ENCODE measurements around the gene CREB5.
"Not testable (repeated sequence)": the region's sequence is repeated elsewhere in the genome, so short reads cannot be mapped to it uniquely, and the experiment has no call there.

The CREB5 gene

DNA sequence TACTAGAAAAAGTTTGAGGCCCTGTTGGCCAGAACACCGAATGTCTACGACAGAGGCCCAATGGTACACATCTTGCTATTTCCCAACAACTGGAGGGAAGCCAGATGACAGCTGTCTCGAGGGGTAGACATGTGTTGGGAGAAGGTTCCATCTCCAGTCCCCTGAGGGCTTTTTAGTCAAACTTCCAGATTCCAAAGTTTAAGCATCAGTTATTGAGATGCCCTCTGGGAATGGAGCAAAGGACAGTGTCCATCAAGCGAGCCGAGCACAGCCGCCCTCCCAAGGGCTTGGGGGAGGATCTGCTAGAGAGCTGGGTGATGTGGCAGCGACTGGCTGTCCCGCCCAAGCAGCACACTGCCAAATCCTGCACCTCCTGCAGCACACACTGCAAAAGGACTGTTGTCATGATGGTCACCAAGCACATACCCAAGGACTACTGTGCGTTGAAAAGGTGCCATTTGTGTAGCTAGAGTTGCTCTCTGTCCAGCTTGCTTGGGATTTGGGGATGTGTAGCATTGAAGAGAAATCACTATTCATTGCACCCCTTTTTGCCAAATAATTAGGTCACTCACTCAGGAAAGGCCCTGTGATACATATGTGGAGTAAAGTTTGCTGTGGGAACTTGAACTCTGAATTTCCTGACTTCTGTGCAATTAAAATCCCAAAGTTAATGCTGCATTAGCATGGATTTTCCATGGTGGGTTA, 381.2 kb downstream of the CREB5 start:
- DNase-seq: no peak

DNA sequence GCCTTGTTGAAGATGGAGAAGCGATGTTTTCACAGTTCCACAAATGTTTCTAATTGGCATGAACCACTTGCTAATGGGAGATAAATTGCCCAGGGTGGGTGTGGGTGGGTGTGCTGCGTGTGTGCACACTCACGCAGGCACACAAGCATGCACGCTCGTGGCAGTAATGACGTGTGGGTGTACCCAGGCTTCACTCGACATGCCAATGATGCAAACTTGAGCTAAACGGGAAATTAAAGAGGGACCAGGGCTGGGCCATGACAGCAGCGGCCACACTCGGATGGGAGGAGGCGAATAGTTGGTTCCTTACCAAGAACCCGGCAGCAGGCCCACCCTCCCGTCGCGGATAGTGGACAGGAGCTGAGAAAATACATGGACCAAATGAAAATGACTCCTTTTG, 386.0 kb downstream of the CREB5 start:
- no peak for DNase-seq

DNA sequence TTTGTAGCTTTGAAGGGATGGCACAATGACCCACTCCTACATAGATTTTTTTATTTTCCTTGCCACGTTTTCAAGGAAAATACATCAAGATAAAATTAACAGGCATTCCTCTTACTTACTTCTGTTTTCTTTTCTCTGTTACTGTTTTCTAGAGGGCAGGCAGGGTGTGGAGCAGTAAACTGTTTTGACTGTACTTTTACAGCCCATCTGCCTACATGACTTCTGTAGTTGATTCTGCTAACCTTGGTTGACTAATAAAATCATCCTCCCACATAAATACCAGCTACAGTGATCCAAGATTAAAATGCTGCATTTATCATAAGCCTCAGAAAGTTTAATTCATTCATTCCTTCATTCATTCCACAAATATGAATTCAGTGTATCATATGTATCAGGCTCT, 387.3 kb downstream of the CREB5 start:
- no peak for DNase-seq

DNA sequence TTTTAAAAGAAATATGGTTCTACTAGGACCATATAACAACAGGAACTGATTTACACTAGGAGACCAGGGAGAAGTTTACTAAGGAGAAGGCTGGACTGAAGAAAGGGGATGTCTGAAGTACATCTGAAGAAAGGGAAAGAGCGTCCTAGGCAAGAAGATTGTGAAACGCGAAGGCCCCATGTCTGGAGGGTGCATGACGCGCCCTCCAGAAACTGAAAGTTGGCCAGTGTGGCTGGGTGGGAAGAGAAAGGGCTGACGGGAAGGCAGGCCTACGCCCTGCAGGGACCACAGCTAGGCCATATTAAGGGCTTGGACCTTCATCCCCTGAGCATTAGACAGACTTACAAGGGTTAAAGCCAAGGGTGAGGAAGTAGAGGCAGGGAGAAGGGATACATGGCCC, 387.8 kb downstream of the CREB5 start:
- DNase-seq: no peak

DNA sequence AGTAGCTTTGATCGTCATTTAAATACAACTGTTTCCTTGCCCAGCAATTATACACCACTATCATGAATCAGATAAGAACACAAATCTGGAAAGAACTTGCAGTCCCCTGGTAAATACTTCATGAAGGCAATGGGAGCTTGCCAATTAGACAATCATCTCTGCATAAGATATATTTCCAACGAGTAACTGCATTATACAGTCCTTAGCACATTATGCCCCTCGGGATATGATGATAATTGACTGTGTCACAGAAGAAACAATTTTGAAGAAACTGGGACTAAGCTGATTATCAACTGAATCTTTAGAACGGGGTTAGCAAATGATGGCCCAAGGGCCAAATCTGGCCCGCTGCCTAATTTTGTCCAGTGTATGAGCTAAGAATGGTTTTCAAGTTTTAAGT, 390.1 kb downstream of the CREB5 start:
- DNase-seq: no peak

DNA sequence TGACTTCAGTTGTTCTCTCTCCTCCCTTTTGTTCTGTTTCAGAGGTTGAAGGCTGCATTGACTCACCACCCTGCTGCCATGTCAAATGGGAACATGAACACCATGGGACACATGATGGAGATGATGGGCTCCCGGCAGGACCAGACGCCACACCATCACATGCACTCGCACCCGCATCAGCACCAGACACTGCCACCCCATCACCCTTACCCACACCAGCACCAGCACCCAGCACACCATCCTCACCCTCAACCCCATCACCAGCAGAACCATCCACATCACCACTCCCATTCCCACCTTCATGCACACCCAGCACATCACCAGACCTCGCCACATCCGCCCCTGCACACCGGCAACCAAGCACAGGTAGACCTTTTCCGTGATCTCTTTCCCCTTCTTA, 391.8 kb downstream of the CREB5 start:
- DNase-seq: no peak

DNA sequence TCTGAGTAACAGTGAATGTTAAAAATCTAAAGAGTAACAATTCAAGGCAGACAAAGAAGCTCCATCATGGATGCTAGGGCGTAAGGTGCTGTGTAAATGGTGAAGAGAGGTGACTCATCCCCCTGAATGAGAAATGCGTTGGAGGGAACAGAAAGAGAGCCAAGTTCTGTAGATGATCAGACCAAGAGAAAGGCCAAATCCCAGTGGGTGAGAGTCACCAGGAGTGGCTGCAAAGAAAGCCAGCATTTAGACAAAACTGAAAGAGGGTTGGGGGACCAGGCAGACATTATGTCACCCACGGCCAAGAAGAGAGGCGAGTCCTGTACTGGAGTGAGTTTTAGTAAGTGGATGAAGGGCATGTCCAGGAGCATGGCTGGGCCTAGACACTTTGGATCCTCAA, 392.7 kb downstream of the CREB5 start:
- DNase-seq: no peak

DNA sequence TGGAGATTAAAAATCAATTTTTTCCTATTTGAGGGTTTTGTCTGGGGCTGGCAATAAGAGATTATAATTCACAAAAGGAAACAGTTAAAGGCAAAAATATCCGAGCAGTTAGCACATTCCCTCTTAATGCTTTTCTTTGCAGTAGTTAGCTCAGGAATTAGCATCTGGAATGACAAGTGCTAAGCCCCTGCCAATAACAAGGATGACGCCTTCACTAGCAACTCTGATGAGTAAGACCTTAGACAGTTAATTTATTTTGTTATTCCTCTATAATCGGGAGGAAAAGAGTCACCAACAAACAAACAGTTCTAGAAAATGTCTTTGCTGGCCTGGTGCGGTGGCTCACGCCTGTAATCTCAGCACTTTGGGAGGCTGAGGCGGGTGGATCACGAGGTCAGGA, 394.5 kb downstream of the CREB5 start:
- DNase-seq: no peak

DNA sequence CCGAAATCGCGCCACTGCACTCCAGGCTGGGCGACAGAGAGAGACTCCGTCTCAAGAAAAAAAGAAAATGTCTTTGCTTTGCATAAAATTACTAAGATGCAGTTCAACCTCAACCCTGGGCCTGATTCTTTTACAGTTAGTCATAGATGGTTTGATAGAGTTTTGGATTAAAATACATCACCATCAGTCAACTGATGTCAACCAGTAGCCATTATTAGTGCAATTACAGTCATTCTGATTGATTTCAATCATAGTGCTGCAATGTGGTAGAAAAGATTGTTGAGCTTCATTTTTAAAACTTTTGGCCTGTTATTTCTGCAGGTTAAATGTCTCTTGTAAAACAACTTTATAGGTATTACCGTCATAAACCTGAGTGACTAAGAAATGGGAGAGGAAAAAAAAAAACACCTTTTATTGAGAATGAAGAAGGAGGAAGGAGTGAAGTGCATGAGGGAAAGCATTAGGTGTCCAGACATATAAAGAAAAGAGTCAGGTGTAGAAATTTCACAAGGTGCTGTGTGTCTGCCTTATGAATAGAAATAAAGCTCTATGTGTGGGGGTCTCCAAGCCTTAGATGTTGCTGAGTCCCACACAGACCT, 395.2 kb downstream of the CREB5 start:
- DNase-seq: no peak

DNA sequence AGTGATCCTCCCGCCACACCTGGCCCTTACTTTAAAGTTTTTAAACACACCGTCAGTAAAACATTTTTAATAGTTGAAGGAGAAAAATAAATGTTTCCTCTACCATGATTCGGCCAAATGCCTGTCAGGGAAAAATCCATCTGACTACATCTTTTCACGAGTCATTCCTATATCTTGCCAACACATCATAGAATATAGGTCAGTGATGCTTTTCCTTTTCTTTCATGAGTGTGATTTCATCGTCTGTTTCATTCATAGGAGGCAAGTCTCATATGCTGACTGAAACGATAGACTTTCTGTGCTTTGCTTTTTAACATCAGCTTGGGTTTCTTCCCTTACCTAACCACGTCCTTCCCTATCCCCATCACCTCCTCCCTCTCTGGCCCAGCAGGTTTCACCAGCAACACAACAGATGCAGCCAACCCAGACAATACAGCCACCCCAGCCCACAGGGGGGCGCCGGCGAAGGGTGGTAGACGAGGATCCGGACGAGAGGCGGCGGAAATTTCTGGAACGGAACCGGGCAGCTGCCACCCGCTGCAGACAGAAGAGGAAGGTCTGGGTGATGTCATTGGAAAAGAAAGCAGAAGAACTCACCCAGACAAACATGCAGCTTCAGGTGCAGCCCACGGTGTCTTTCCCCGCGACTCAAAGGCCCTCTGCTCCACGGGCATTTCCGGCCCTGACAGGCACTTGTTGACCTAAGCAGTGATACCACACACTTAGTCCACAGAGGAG, 396.6 kb downstream of the CREB5 start:
- DNase-seq: no peak

DNA sequence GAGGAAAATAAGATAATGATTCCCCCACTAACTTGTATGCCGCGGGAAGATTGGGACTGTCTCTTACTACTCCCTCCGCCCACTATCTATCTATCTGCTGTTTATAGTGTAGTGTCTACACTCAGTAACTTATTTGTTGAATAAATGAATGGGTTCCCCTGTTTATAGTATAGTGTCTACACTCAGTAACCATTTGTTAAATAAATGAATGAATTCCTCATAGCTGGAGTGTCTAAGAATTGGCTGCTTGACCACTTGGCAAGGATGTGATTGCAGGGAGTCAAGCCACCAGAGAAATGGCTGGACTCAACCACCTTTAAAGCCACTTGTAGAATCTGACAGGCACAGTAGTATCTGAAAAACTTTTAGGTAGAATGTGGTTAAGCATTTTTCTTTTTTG, 398.7 kb downstream of the CREB5 start:
- no peak for DNase-seq

DNA sequence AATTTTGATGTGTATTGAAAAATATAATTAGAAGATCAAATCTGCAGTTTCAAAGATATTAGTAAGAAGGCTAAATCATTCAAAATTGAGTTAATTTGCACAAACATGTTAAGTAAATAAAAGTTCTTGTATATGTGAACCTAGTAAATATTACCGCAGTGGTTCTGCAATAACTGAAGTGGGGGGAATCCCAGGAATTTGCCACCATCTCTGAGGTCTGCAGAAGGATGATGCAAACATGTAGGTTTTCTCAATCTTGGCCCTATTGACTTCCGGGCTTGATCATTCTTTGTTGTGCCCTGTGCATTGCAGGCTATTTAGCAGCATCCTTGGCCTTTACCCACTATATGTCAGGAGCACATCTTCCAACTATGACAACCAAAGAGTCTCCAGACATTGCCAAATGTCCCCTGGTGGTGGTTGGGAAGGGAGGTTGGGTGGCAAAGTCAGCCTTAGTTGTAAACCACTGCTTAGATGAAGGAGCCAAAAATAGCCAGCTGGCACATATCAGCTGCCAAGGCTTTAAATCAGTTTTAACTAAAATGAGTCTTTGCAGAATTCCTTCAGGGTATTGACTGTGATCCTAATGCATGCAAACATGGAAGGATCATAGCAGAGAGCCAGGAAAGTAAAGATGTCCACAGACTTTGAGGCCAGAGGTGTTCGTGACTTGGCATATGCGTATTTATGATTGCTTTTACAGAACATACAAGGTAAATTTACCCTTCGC, 399.5 kb downstream of the CREB5 start:
- no peak for DNase-seq

DNA sequence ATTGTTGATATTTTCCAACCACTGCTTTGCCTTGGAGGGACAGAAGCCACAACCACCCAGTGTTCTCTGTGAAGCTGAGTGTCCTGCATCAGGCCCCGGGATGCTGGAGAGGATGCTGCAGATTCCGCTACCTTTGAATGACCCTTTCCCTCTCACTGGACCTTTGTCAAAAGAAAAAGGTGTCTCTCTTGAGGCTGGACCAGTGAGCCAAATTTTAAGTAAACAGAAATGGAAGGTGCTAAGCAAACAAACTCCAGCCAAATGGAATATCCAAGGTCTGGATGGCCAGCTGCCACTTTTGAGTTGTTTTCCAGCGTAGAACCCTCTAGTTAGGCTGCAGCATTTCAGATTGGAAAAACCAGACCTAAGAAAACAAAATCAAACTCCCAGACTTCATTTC, 400.3 kb downstream of the CREB5 start:
- no peak for DNase-seq

DNA sequence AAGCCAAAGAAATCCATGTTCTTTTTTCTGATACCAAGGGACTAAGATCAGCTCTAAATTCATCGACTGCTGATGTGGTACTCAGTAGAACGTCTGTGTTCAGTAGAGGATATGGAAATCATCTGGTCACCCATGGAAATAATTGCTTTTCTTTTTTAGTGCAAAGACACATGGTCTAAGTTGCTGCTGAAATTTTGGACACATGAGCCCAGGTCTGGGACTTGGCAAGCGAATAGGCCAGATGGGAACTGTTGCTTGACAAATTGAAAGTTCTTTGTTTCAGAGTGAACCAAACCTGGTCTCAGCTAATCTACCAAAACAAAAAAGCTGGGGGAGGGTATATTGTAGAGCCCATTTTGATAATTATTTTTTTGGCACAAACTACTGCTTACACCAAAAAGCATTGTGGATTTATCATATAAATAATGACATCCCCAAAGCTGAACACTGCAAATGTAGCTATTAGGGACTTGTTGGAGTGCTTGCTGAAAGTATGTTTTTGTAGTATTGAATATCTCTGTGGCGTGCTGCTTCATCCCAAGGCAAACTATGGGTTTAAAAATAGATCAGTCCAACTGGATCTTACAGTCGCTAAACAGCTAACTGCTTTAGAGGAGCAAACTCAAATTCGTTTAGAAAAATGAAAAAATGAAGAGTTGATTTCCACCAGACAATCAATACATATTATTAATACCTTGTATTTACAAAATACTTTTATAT, 401.1 kb downstream of the CREB5 start:
- DNase-seq: no peak

DNA sequence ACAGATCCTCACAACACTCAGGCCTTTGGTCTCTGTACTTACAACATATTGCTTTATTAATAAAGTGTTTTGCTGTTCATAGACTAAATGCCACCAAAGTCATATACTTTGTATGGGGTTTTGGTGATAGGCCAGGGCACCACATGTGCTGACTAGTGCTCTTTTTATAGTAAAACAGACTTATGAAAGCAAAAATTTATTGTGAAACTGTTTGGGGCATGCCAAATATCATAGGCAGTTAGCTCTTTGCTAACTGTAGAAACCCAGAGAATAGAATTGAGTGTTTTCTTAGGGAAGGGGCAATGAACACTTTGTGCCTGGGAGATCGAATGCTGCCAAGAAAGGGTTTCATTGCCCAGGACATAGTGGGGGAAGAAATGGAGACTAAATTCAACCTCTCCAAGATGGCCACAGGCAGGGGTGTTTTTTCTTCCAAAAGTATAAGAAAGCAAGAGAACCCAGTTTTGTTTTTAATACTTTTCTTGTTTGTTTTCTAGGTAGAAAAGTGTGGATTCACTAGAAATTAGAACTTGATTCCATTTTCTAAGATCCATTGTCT, 403.1 kb downstream of the CREB5 start:
- no peak for DNase-seq

DNA sequence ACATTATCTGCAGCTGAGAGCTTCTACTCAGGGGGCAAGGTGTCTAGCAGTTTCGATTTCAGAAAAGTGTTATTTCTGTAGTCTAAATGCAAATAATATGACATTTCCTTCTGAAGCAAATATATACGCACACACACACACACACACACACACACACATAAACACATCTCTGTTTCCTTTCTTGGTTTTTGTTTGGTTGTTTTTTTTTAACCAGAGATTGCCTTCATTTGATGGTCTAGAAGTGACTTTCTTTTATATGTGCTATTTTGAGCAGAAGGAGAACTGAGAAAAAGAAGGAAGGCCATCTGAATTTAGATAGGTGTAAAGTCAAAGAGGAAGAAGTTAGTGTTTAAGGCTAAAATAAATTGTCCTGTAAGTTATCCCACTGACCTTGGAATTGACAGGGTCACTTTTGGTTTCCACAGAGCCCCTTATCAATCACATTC, 403.6 kb downstream of the CREB5 start:
- DNase-seq: peak in 1 of 5 experiments; percentile 1

DNA sequence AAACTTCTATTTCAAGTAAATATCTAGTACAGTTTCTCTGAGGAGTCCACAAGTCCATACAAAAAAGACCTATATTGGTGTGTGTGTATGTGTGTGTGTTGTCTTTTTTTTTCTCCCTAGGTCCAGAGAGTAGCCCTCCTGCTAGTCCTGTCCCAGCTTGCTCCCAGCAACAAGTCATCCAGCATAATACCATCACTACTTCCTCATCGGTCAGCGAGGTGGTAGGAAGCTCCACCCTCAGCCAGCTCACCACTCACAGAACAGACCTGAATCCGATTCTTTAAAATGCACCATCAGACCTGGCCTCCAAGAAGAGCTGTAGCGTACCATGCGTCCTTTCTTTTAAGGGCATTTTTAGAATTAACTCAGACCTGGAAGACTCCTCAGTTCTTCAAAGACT, 406.7 kb downstream of the CREB5 start:
- no peak for DNase-seq

DNA sequence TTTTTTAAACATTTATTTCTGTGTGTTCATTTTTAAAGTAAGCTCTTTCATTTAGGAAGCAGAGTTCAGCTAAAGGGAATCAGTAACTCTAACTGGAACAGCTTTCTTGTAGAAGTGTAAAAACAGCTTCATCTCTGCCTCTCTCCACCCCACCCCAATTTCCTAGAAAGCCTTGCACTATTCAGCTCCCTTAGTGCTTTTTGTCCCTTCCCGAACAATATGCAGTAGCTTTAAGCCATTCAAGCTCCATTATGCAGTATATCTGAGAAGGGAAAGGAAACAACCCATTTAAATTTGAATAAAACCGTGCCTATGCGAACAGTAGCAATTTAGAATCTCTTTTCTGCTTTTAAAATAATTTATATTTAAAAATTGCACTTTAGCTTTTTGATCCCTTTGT, 411.3 kb downstream of the CREB5 start:
- DNase-seq: no peak

DNA sequence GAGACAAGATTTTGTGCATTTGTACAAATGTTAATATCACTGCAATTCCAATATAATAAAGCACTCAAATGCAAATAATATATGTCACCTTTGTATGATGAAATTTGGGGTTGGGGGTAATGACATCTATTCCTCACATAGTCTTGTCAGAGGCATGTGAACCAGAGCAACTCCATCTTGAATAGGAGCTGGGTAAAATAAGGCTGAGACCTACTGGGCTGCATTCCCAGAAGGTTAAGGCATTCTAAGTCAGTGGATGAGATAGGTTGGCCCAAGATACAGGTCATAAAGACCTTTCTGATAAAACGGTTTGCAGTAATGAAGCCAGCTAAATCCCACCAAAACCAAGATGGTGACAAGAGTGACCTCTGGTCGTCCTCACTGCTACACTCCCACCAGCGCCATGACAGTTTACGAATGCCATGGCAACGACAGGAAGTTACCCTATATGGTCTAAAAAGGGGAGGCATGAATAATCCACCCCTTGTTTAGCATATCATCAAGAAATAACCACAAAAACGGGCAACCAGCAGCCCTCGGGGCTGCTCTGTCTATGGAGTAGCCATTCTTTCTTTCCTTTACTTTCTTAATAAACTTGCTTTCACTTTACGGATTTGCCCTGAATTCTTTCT, 413.6 kb downstream of the CREB5 start:
- DNase-seq: not testable (repeated sequence)

DNA sequence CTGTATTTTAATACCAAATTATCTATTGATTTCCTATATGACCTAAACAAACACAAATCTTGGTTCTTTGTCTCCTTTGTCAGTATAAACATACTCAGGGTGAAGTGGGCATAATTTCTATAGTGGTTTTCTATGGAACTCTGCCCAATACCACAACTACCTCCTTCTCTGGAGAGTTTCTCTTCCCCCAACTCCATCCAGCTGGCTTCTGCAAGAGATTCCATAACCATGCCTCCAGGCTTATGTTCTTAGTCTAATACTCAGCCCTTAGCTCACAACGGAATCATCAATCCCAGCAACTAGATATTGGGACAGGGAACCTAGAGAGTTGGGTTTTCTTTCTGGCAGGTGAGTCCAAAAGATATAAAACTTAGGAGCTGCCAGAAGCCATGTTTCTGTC, 418.5 kb downstream of the CREB5 start:
- no peak for DNase-seq

DNA sequence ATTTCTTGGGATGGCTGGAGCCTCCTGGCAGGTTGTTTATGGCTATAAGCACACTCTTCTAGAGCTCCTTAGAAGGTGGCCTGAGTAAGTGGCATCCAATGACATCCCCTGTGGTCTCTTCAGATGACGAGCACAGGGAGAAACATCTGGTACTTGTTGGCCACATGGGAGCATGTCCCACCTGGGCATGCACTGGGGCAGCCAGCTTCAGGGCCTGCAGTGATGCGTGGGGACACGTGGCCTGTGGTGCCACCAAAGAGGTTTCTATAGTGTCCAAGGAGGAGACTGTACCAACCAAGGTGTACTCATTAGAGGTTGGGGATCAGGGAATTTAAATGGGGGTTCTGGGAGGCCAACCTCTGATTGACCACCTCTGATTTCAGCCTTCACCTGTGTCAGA, 420.4 kb downstream of the CREB5 start:
- no peak for DNase-seq

DNA sequence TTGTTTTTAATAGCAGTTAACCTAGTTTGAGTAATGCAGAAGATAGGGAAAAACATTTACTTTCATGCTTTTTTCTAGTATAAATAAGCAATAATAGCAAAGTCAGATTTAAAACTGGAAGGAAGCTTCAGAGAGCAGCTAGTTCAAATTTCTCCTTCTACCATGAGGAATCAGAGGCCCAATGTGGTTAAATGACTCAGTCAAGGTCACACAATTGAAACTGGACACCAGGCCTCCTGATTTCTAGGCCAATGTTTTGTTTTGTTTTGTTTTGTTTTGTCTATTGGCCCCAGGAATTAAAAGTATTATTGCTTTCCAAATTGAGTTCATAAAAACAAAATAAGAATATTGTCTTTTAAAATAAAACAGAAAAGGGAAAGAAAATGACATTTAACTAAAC, 423.5 kb downstream of the CREB5 start:
- no peak for DNase-seq
